ENCODE measurements around the gene MYO7B.

The MYO7B gene

DNA sequence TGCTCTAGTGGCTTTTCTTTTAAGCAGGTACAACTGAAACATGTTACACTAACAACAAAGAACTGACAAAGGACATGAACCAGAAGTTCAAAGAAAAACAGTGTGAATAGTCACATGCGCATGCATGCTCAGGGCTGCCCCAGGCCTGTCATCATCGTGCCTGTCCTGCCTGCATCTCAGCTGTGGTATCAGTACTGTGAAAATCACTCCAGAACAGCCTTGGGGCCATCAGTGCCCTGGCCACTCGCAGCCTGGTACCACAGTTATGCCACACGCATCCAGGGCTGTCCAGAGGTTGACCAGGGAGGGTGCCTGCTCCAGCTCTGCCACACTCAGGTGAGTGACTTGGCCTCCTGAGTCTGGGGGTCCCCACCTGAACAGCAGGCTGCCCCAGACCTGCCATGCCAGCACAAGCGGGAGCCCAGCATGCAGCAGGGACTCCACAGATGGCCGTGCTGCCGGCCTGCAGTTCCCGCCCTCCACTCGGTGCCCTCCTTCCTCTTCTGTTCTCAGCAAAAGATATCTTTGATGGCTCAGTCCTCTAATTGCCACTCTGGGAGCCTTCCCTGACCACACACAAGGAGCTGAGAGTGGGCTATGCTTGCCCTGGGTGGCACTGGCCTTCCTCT, 127.6 kb downstream of the MYO7B start:
- Histone ChIP-seq H3K4me3 (replicated peaks; ENCODE audit: insufficient read depth, low read length) (no peak overlapping the region), H3K27me3 (ENCODE audit: insufficient read depth, poor library complexity, severe bottlenecking) (peaks cover 11% of the 10 kb centered on the region), H3K27ac (replicated peaks) (no peak overlapping the region)
- TF ChIP-seq SPI1 (IDR thresholded peaks at IDR 0.05; ENCODE audit: borderline replicate concordance, low read depth) (no peak), GABPA (IDR thresholded peaks at IDR 0.05; ENCODE audit: low read depth) (no peak), POLR2AphosphoS5 (IDR thresholded peaks at IDR 0.05; ENCODE audit: low read depth) (no peak)
- TF ChIP-seq, protein P1, sequence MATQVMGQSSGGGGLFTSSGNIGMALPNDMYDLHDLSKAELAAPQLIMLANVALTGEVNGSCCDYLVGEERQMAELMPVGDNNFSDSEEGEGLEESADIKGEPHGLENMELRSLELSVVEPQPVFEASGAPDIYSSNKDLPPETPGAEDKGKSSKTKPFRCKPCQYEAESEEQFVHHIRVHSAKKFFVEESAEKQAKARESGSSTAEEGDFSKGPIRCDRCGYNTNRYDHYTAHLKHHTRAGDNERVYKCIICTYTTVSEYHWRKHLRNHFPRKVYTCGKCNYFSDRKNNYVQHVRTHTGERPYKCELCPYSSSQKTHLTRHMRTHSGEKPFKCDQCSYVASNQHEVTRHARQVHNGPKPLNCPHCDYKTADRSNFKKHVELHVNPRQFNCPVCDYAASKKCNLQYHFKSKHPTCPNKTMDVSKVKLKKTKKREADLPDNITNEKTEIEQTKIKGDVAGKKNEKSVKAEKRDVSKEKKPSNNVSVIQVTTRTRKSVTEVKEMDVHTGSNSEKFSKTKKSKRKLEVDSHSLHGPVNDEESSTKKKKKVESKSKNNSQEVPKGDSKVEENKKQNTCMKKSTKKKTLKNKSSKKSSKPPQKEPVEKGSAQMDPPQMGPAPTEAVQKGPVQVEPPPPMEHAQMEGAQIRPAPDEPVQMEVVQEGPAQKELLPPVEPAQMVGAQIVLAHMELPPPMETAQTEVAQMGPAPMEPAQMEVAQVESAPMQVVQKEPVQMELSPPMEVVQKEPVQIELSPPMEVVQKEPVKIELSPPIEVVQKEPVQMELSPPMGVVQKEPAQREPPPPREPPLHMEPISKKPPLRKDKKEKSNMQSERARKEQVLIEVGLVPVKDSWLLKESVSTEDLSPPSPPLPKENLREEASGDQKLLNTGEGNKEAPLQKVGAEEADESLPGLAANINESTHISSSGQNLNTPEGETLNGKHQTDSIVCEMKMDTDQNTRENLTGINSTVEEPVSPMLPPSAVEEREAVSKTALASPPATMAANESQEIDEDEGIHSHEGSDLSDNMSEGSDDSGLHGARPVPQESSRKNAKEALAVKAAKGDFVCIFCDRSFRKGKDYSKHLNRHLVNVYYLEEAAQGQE (IDR thresholded peaks at IDR 0.05; ENCODE audit: insufficient replicate concordance, low read depth): no peak
- TF ChIP-seq, protein P2, sequence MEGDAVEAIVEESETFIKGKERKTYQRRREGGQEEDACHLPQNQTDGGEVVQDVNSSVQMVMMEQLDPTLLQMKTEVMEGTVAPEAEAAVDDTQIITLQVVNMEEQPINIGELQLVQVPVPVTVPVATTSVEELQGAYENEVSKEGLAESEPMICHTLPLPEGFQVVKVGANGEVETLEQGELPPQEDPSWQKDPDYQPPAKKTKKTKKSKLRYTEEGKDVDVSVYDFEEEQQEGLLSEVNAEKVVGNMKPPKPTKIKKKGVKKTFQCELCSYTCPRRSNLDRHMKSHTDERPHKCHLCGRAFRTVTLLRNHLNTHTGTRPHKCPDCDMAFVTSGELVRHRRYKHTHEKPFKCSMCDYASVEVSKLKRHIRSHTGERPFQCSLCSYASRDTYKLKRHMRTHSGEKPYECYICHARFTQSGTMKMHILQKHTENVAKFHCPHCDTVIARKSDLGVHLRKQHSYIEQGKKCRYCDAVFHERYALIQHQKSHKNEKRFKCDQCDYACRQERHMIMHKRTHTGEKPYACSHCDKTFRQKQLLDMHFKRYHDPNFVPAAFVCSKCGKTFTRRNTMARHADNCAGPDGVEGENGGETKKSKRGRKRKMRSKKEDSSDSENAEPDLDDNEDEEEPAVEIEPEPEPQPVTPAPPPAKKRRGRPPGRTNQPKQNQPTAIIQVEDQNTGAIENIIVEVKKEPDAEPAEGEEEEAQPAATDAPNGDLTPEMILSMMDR (IDR thresholded peaks at IDR 0.05; ENCODE audit: insufficient read depth, low read length): no peak
- no peak for DNase-seq (ENCODE audit: low read depth in 1 of 2, low spot score in 1 of 2)

DNA sequence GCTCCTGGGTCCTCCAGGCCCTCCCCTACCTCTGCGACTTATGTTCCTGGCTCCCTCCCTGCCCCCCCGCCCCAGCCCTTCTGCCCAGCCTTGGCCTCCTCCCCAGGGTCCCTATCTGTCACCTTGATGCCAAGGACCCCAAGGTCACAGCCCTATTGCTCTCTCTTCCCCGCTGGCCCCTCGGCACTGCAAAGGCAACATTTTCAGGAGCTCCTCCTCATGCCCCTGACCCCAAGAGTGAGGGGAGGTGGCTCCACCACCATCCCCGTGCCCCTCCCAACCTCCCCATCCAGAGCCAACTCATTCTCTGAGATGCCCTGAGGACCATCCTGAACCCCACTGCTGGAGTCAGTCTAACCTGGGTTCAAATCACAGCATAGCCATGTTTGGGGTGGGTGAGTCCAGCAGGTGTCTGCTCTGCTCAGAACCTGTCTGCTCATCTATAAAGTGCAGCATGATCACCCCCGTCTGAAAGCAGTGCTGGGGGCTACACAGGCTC, 128.1 kb downstream of the MYO7B start:
- Histone ChIP-seq H3K27ac (replicated peaks) (no peak overlapping the region), H3K4me3 (replicated peaks; ENCODE audit: insufficient read depth, low read length) (no peak overlapping the region), H3K27me3 (ENCODE audit: insufficient read depth, poor library complexity, severe bottlenecking) (peaks cover 11% of the 10 kb centered on the region)
- DNase-seq (ENCODE audit: low read depth in 1 of 2, low spot score in 1 of 2): no peak
- TF ChIP-seq SPI1 (IDR thresholded peaks at IDR 0.05; ENCODE audit: borderline replicate concordance, low read depth): no peak
- TF ChIP-seq, protein P1 (IDR thresholded peaks at IDR 0.05; ENCODE audit: insufficient replicate concordance, low read depth): no peak
- TF ChIP-seq, protein P2 (IDR thresholded peaks at IDR 0.05; ENCODE audit: insufficient read depth, low read length): no peak
- no peak for TF ChIP-seq POLR2AphosphoS5 (IDR thresholded peaks at IDR 0.05; ENCODE audit: low read depth)
- no peak for TF ChIP-seq GABPA (IDR thresholded peaks at IDR 0.05; ENCODE audit: low read depth)

DNA sequence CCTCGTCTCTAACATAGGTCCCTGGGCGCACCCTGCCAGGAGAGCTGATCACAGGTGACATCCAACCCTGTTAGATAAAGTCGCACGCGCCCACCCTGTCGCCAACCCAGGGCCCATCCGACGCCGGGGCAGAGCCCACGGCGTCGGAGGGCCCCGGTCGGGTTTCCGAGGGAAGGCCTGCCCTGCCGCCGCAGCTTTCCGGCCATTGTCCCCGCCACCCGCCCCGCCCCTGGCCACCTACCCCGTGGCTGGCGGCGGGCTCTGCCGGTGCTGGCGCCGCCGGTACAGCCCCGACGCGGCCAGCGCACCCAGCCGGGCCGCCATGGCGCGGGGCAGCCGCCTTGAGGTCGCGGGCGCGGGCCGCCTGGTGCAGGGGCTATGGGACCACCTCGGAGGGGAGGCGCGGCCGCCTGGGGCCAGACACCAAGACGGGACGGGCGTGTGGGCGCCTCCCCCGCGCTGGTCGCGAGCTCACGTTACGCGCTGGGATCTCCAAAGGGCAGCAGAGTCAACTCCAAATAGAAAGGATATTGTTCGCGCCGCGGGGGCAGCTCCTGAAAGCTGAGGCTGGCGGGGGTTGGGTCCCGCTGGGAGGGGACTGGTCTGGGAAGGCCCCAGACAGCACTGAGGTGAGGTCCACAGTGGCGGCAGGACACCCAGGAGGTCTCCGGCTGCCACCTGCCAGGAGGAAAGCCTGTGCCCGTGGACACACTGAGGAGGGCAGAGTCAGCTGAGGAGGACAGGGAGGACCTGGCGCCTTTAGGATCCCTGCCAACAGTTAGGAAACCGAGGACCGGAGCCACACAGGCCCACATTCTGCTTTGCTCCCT, 128.8 kb downstream of the MYO7B start:
- DNase-seq (ENCODE audit: low read depth in 1 of 2, low spot score in 1 of 2): no peak
- Histone ChIP-seq H3K4me3 (replicated peaks; ENCODE audit: insufficient read depth, low read length) (no peak overlapping the region), H3K27ac (replicated peaks) (no peak overlapping the region), H3K27me3 (ENCODE audit: insufficient read depth, poor library complexity, severe bottlenecking) (peaks cover 11% of the 10 kb centered on the region)
- TF ChIP-seq POLR2AphosphoS5 (IDR thresholded peaks at IDR 0.05; ENCODE audit: low read depth) (no peak), GABPA (IDR thresholded peaks at IDR 0.05; ENCODE audit: low read depth) (no peak), SPI1 (IDR thresholded peaks at IDR 0.05; ENCODE audit: borderline replicate concordance, low read depth) (no peak)
- TF ChIP-seq, protein P2 (IDR thresholded peaks at IDR 0.05; ENCODE audit: insufficient read depth, low read length): no peak
- TF ChIP-seq, protein P1 (IDR thresholded peaks at IDR 0.05; ENCODE audit: insufficient replicate concordance, low read depth): no peak
